ENCODE measurements around the gene PABPC1L. TPM values are rescaled to one million over a fixed set of nuclear protein-coding genes. Genes with fewer than 3 reads are reported as not detected.

The PABPC1L gene
- total RNA-seq, 4 donors from 2014 or later: 5.1 to 17.1 (median 10.3) TPM

- no peak for DNase-seq (ENCODE audit: low spot score)
- no peak for ATAC-seq (ENCODE audit: low FRiP score)
- no peak for TF ChIP-seq CTCF (IDR thresholded peaks at IDR 0.05)
Measured at GRCh38 chr20:44888226-44889103, 21.4 kb upstream of the PABPC1L start.

- ATAC-seq (ENCODE audit: low FRiP score) (no peak), DNase-seq (ENCODE audit: low spot score) (no peak)
- no peak for TF ChIP-seq CTCF (IDR thresholded peaks at IDR 0.05)
Measured at GRCh38 chr20:44891826-44892225, 18.0 kb upstream of the PABPC1L start.

- no peak for TF ChIP-seq CTCF (IDR thresholded peaks at IDR 0.05)
- ATAC-seq (ENCODE audit: low FRiP score) (no peak), DNase-seq (ENCODE audit: low spot score) (no peak)
Measured at GRCh38 chr20:44894959-44895358, 14.9 kb upstream of the PABPC1L start.

GRCh38 chr20:44896583-44896982 is 13.3 kb upstream of the PABPC1L start:
- no peak for TF ChIP-seq CTCF (IDR thresholded peaks at IDR 0.05)
- ATAC-seq (ENCODE audit: low FRiP score): peak; percentile 74
- no peak for DNase-seq (ENCODE audit: low spot score)

- DNase-seq (ENCODE audit: low spot score) (no peak), ATAC-seq (ENCODE audit: low FRiP score) (no peak)
- no peak for TF ChIP-seq CTCF (IDR thresholded peaks at IDR 0.05)
Measured at GRCh38 chr20:44897133-44897532, 12.7 kb upstream of the PABPC1L start.

- no peak for DNase-seq (ENCODE audit: low spot score)
- ATAC-seq (ENCODE audit: low FRiP score): no peak
- no peak for TF ChIP-seq CTCF (IDR thresholded peaks at IDR 0.05)
Measured at GRCh38 chr20:44900231-44900854, 9.5 kb upstream of the PABPC1L start.
